HL-60 (cell line): ENCODE results near the gene ZBTB2.

Source experiments
- DNase-seq, 2 experiments: peaks; one replicate each; pipeline ENCODE4 v3.0.0-alpha.2; 2010 to 2020; ENCODE audit warnings: low read depth in 1 of 2, low spot score in 1 of 2
- H3K27ac ChIP-seq: fragments of 250-450 bp; sonication (Bioruptor Pico); replicated peaks from 2 replicates; pipeline ENCODE4 v1.5.1; 2020; ENCODE audit warnings: mild to moderate bottlenecking, moderate library complexity
- H3K27me3 ChIP-seq: fragments of 250-450 bp; sonication (Bioruptor Pico); 2 replicates; pipeline ENCODE4 v1.5.1; 2021; ENCODE audit warnings: mild to moderate bottlenecking, moderate library complexity; ENCODE audit not compliant: insufficient read depth, poor library complexity, severe bottlenecking
- H3K4me3 ChIP-seq: replicated peaks from 2 replicates; pipeline ENCODE4 v1.5.1; 2011; ENCODE audit warnings: mild to moderate bottlenecking, control low read depth, low read length; ENCODE audit not compliant: insufficient read depth
- CTCF ChIP-seq: IDR thresholded peaks from one replicate; pipeline ENCODE4 v1.5.1; 2011; ENCODE audit warnings: low read length, control low read depth, inconsistent platforms; ENCODE audit not compliant: insufficient read depth
- GABPA ChIP-seq: IDR thresholded peaks from 2 replicates; pipeline ENCODE4 v1.6.1; 2012; ENCODE audit warnings: low read depth
- POLR2AphosphoS5 ChIP-seq: IDR thresholded peaks from 2 replicates; pipeline ENCODE4 v1.6.1; 2012; ENCODE audit warnings: low read depth
- SPI1 ChIP-seq: IDR thresholded peaks from 2 replicates; pipeline ENCODE4 v1.6.1; 2012; ENCODE audit warnings: low read depth, mild to moderate bottlenecking, borderline replicate concordance
- TF ChIP-seq, protein P1 (sequence below): IDR thresholded peaks from 2 replicates; pipeline ENCODE4 v1.6.1; 2012; ENCODE audit warnings: low read depth; ENCODE audit not compliant: insufficient replicate concordance

Gene ZBTB2

DNA sequence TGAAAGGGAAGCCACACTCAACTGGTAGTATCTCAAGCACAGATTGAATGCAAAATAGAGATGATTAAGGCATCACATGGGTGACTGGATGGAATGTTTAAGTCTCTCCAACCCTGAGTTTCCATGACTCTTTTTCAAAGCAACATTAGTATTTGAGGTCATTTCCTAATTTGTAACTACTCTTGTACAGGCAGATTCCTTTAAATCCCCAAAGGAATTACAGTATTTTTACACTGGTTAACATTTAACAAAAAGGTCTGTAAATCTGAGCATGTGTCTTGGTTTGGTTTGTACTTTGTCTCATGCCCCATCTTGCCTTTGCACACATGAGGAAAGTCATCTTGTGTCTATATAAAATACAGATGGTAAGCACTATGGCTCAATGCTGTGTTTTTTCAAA, 45.4 kb upstream of the ZBTB2 start:
- Histone ChIP-seq H3K4me3 (no peak overlapping the region), H3K27me3 (no peaks in the 10 kb centered on the region), H3K27ac (no peak overlapping the region)
- no peak for DNase-seq
- TF ChIP-seq, protein P1, sequence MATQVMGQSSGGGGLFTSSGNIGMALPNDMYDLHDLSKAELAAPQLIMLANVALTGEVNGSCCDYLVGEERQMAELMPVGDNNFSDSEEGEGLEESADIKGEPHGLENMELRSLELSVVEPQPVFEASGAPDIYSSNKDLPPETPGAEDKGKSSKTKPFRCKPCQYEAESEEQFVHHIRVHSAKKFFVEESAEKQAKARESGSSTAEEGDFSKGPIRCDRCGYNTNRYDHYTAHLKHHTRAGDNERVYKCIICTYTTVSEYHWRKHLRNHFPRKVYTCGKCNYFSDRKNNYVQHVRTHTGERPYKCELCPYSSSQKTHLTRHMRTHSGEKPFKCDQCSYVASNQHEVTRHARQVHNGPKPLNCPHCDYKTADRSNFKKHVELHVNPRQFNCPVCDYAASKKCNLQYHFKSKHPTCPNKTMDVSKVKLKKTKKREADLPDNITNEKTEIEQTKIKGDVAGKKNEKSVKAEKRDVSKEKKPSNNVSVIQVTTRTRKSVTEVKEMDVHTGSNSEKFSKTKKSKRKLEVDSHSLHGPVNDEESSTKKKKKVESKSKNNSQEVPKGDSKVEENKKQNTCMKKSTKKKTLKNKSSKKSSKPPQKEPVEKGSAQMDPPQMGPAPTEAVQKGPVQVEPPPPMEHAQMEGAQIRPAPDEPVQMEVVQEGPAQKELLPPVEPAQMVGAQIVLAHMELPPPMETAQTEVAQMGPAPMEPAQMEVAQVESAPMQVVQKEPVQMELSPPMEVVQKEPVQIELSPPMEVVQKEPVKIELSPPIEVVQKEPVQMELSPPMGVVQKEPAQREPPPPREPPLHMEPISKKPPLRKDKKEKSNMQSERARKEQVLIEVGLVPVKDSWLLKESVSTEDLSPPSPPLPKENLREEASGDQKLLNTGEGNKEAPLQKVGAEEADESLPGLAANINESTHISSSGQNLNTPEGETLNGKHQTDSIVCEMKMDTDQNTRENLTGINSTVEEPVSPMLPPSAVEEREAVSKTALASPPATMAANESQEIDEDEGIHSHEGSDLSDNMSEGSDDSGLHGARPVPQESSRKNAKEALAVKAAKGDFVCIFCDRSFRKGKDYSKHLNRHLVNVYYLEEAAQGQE: no peak
- TF ChIP-seq POLR2AphosphoS5 (no peak), GABPA (no peak), CTCF (no peak), SPI1 (no peak)

DNA sequence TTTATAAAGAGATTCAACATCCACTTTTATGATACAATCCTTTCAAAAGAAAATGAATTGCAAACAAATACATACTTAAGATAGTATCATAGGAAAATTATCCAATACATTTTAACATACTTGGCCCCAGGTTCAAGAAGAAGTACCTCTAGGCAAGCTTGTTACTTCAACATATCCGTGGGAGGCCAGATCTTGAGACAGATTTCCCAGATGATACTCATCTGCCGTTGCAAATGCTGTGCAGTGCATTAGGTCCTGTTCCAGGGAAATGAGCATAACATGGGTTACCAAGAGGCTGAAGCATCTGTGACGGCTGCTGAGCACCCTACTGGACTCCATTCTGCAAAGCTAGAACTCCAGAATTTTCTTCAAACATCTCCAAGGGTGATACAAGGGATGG, 44.9 kb upstream of the ZBTB2 start:
- TF ChIP-seq, protein P1: no peak
- no peak for TF ChIP-seq SPI1
- TF ChIP-seq GABPA: no peak
- TF ChIP-seq CTCF: no peak
- TF ChIP-seq POLR2AphosphoS5: no peak
- H3K27me3 ChIP-seq: no peaks in the 10 kb centered on the region
- no peak for DNase-seq
- H3K27ac ChIP-seq: no peak overlapping the region
- H3K4me3 ChIP-seq: no peak overlapping the region

GRCh38 chr6:151434369-151434768, 43.0 kb upstream of the ZBTB2 start:
- TF ChIP-seq POLR2AphosphoS5: no peak
- no peak for TF ChIP-seq SPI1
- TF ChIP-seq, protein P1: no peak
- TF ChIP-seq CTCF: no peak
- no peak for TF ChIP-seq GABPA
- DNase-seq: no peak
- Histone ChIP-seq H3K27ac (no peak overlapping the region), H3K4me3 (no peak overlapping the region), H3K27me3 (no peaks in the 10 kb centered on the region)
